H1 (cell line): Measurements from ENCODE around the gene TBX4. TPM values are rescaled to one million over a fixed set of nuclear protein-coding genes. Genes with fewer than 3 reads are reported as not detected.

Experiments
- BACH1 ChIP-seq: IDR thresholded peaks from 2 replicates; pipeline ENCODE4 v1.6.1; 2012; ENCODE audit warnings: low read length, improper control_type of control experiment
- CHD1 ChIP-seq: IDR thresholded peaks from 2 replicates; pipeline ENCODE4 v1.6.1; 2012; ENCODE audit warnings: low read depth, low read length, improper control_type of control experiment
- SP1 ChIP-seq: IDR thresholded peaks from 2 replicates; pipeline ENCODE4 v1.6.1; 2011; ENCODE audit warnings: low read depth, low read length
- polyA plus RNA-seq, 7 experiments: library from polyadenylated mRNA; depleted of rRNA in 3 of 7; stranded (reverse) in 5 of 7; unstranded in 2 of 7; fragments of >200 nt in 5 of 7; fragments of 200-250 nt in 2 of 7; gene quantifications; 1 replicate in 5 of 7; 2 replicates in 1 of 7; 4 replicates in 1 of 7; pipeline versions ENCODE4 v1.2.1 to v1.2.3, GENCODE V29; 2011 to 2013; ENCODE audit warnings: missing spikeins in 2 of 7, mixed read lengths in 2 of 7
- total RNA-seq: library from RNA; stranded (reverse); fragmentation: NEBNext Ultra II Directional; extraction: Animal tissue kit (Norgen Biotek cat#: 25700); gene quantifications from 2 replicates; pipeline ENCODE4 v1.2.1, GENCODE V29; 2021

TBX4 gene
- total and polyA plus RNA-seq, 2 of the 8 experiments (the other 6 are each of a cell fraction or from before 2014, with no cell fraction given): 0.02 TPM; not detected in 1

DNA sequence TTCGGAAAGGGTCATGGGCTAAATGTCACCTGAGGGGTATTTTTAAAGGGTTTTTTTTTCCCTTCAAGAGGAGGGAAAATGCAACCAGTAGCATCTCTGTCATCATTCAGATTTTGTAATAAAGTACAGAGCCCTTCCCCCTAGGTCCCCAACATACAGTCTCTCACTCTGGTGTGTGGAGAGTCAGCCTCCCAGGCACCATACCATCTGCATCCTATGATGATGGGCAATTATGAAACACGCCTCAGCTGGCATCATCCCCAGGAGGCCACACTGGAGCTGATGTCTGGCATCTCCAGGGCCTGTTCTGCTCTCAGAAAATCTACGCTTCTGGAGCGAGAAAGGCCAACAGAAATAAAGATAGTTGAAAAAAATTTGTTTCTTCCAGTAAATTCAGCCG is 32.0 kb downstream of the TBX4 start (continued):
- no peak for TF ChIP-seq CHD1
- no peak for TF ChIP-seq SP1
- TF ChIP-seq BACH1: no peak
